OCI-M2 (cell line): Measurements from ENCODE around the gene C21orf58.

ENCODE experiments used
- DNase-seq: peaks from one replicate; lab custom pipeline; 2025; ENCODE audit not compliant: unreplicated experiment; lab: John Stamatoyannopoulos, UW

The C21orf58 gene

GRCh38 chr21:46354046-46354445 lies 30.4 kb upstream of the C21orf58 start:
- no peak for DNase-seq

GRCh38 chr21:46352913-46353312 lies 29.2 kb upstream of the C21orf58 start:
- no peak for DNase-seq

GRCh38 chr21:46352164-46352515 lies 28.5 kb upstream of the C21orf58 start:
- DNase-seq: no peak

GRCh38 chr21:46351476-46352163 lies 27.9 kb upstream of the C21orf58 start:
- no peak for DNase-seq

GRCh38 chr21:46350981-46351380 lies 27.3 kb upstream of the C21orf58 start:
- DNase-seq: no peak

DNA sequence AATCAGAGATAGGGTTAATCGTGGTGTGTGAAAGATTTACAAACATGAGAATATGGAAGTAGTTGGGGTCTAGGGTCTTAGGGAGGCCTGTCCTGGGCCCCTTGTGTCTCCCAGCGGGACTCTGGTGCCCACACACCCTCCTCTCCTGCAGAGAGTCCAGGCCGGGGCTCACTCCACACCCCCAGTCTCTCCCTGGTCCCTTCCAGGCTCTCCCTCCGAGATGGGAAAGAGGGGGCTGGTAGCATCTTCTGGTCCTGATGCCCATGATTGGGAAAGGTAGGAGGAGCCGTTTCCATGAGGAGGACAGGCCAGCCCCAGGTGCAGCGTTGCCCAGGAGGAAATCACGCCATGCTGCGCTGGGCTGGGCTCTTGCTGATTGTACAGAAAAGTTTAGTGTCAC lies 26.9 kb upstream of the C21orf58 start:
- no peak for DNase-seq

DNA sequence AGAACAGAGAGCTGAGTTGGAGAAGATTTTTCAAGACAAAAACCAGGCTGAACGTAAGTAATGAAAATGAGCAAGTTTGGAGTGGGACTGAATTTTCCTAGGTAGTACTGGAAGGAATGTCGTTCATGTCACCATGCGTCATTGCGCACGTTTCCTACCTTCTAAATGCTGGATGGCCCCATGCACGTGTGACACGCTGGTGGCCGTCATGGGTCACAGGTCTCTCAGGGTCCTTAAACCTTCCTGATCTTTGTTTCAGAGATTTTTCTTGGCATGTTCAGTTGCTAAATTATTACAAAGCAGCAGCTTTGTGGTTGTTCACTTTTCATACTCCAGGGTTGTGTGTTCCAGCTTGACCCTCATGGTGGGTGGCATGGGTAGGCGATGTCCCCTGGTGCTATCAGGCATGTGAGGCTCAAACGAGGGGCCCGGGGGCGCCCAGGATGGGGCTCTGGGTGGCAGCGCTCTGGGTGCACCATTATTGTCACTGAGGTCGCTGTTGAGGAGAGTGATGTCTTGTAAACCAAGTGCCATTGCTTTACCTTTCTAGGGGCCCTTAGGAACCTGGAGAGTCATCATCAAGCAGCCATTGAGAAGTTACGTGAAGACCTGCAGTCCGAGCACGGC lies 25.6 kb upstream of the C21orf58 start:
- DNase-seq: no peak

DNA sequence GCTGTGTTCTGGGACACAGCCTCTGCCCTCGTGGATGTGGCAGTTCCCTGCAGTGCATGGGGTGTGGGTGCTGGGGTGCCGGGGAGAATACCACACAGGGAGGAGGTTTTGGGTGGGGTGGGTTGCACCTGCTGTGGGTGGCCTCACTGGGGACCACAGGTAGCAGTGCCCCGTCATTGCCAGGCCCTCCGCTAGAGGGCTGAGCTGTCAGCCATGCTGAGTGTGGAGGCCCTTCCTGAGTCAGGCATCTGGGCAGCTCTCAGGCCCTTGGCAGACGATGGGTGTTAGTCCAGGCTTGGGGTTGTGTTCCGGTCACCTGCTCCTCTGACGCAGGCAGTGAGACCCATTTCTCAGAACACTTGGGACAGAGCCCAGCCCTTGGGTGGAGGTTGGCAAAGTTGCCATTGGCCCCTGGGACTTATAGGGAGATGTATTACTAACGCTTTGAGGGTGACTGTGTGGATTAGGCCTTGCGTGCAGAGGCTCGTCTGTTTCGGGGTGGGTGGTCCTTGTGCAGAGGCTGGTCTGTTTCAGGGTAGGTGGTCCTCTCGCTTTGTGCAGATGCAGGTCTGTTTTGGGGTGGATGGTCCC lies 24.2 kb upstream of the C21orf58 start:
- no peak for DNase-seq

DNA sequence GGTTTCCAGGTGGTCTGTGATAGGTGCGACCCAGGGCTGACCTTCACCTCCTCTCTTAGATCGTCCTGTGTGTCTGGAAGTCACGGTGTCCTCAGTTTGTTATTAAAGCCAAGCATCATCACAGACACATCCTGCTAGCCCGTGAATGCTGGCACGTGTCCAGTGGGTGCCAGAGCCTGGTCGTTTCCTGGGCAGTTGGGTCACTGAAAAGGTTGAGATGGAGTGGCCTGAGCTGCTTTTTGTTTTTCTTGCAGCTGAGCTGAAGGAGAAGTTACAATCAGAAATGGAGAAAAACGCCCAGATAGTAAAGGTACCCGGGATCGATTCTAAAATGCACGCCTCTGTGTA lies 23.5 kb upstream of the C21orf58 start:
- DNase-seq: no peak

DNA sequence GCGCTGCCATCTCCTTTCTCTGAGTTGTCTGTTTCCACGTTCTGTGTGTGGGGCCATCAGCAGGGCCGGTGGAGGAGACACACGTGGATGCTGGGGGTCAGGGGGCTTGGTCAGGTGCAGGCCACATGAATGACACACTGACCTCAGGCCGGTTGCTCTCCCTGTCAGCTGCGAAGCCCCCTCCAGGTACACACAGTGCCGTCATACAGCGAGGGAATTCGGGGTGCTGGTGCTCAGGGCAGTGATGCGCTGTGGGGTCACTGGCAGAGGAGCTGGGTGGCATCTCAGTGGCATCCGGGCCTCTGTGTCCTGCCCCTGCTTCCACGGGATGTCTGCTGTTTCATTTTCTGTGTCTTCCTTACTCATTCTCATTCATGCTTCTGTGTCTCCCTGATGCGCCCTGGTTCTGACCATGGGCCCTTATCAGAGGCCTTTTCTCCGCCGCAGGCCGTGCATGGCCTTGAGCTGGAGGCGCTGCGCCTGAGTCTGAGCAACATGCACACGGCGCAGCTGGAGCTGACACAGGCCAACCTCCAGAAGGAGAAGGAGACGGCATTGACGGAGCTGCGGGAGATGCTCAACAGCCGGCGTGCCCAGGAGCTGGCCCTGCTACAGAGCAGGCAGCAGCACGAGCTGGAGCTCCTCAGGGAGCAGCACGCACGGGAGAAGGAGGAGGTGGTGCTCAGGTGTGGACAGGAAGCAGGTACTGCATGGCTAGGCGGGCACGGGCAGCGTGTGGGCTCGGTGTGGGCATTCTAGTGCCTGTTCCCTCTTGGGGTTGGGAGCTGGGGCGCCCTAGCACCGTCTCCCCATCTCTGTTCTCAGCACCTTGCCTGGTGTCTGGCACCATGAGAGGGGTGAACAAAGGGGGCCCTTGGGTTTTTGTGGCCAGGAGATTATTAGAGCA lies 22.9 kb upstream of the C21orf58 start:
- DNase-seq: no peak

DNA sequence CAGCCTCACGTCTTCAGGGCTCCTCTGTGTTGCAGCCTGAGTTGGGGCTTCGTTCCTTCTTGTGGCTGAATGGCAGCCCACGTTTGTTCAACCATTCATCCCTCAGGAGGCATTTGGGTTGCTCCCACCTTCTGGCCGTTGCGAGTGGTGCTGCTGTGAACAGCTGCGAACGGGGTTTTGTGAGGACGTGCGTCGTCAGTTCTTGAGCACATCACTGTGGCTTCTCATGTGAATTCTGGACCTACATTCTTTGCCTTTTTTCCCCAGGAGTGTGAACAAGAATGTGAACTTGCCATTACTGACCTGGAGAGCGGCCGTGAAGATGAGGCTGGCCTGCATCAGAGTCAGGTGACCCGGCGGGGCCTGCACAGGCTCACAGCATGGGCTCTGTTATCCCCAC lies 22.2 kb upstream of the C21orf58 start:
- DNase-seq: no peak

DNA sequence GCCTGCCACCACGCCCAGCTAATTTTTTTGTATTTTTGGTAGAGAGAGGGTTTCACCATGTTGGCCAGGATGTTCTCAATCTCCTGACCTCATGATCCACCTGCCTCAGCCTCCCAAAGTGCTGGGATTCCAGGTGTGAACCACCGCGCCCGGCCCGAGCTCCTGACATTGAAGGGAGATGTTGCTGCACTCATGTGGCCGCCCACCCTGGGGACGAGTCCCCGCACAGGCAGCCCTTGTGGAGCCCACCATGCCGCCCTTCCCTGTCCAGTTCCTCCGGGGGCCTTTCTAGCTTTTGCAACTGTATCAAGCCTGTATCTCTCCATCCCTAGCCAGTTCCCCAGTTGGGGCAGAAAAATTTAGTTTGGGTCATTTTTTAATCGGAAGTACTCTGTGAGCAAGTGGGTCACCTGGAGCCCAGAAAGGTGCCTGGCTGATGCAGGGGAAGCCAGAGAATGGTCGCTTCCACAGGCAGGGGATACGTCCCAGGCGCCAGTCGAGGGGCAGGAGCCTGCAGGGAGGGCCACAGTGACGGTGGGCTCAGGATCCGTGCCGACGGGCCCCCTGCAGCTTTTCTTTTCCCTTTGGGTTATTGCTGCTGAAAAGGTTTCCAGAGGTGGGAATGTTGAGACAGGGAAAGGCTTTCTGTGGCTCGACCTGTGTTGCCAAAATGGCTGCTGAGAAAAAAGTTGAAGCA lies 20.7 kb upstream of the C21orf58 start:
- no peak for DNase-seq

DNA sequence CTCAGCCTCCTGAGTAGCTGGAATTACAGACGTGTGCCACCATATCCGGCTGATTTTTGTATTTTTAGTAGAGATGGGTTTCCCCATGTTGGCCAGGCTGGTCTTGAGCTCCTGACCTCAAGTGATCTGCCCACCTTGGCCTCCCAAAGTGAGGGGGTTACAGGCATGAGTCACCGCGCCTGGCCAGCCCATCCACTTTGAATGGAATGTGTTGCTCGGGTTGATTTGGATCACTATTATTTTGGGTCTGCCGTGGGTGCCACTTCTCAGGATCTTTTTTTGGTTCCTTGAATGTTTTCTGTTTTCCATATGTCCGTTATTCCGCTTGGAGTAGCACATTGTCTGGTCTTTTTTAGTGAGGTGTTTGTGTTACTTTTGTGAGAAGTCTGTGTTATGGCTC lies 17.3 kb upstream of the C21orf58 start:
- DNase-seq: no peak

DNA sequence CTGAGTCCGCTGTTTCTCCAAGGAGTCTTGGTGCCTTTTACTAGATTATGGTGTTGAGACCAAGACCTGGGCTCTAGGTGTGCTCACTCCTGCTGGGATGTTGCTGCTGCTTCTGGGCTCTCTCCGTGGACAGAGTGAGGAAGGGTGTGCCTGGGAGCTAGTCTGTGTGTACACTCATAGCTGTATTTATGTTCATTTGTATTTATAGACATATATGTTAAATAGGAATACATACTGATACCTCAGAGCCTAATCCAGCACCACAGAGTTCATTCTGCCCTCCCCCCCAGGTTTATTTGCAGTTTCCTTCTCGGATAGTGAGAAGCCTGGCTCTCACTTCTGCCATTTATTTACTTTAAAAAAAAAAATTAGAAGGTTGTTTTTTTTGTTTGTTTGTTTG lies 12.9 kb upstream of the C21orf58 start:
- DNase-seq: no peak

DNA sequence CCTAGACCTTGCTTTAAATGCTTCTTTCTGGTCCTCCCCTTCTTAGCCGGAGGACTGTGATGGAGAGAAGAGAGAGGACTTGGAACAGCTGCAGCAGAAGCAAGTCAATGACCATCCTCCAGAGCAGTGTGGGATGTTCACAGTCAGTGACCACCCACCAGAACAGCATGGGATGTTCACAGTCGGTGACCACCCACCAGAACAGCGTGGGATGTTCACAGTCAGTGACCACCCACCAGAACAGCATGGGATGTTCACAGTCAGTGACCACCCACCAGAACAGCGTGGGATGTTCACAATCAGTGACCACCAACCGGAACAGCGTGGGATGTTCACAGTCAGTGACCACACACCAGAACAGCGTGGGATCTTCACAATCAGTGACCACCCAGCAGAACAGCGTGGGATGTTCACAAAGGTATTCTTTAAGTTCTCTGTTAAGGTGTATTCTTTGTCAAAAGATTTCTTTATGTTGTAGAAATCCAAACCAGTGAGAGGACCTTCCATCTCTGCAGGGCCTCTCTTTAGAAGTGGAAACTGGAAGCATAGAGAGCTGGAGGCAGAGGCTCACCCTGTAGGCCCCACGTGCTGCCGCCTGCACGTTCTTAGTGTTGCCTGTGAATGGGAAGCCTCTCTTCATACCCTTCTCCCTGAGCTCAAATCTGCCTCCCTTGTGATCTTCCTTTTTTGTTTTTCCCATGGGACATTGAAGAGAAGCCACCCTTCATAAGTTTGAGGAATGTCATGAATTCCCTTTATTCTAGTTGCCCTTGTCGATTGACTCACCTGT lies 10.9 kb upstream of the C21orf58 start:
- no peak for DNase-seq

GRCh38 chr21:46329796-46330195 lies 6.1 kb upstream of the C21orf58 start:
- no peak for DNase-seq

DNA sequence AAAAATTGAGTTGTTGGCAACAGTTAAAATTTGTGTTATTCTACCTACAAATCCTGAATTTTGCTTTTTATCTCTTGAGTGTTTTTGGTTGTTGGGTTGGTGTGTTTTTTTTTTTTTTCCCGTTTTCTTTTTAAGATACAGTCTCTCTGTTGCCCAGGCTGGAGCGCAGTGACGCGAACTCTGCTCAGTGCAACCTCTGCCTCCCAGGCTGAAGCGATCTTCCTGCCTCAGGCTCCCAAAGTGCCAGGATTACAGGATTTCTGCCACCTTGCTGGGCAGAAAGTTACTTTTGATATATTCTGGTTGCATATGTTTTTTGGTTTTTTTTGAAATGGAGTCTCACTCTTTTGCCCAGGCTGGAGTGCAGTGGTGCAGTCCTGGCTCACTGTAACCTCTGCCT lies 4.5 kb upstream of the C21orf58 start:
- no peak for DNase-seq

DNA sequence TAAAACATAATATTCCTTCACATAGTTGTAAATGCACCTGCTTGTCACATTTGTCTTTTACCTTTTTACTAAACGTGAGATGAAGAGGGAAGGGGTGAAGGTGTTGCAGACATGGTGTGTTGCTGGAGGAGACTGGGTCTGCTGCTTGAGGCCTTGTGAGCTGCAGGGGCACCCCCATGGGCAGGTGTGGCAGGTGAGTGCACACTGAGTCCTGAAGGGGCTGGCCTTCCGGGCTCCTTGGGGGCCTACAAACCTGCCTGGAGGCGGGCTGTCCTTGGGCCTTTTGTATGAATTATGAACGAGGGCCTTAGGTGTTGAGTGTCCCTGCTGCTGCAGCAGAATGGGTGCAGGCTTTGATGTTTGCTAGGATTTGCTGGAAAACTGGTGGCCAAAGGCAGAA lies 4.0 kb upstream of the C21orf58 start:
- DNase-seq: no peak

DNA sequence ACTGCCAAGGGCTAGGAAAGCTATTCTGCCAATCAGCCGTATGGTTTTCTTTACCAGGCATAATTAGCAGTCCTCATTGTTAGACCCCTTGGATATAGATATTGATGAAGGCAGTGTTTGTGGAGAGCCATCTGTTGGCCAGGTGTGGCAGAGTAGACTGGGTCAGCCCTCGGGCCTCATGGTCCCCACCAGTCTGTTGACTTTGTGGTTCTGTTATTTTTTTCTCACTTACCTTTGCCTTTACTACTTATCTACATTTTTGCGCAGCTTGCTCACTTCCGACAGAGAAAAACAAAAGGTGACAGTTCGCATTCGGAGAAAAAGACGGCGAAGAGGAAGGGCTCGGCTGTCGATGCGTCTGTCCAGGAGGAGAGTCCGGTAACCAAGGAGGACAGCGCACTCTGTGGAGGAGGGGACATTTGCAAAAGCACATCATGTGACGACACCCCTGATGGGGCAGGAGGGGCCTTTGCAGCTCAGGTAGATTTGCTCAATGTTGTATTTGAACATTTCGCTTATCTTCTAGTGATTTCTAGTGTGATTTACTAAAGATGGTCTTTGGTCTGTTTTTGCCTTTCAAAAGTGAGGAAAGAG lies 2.5 kb upstream of the C21orf58 start:
- no peak for DNase-seq
